ENCODE measurements around the gene GNRH2. TPM values are rescaled to one million over a fixed set of nuclear protein-coding genes. Genes with fewer than 3 reads are reported as not detected.
A peak's percentile ranks its signal among the peaks of the same experiment; 100 is the strongest.

The GNRH2 gene
- polyA plus RNA-seq, 1 donor (not counting 4 experiments of a cell fraction or from before 2014, with no cell fraction given): 0.18 TPM

DNA sequence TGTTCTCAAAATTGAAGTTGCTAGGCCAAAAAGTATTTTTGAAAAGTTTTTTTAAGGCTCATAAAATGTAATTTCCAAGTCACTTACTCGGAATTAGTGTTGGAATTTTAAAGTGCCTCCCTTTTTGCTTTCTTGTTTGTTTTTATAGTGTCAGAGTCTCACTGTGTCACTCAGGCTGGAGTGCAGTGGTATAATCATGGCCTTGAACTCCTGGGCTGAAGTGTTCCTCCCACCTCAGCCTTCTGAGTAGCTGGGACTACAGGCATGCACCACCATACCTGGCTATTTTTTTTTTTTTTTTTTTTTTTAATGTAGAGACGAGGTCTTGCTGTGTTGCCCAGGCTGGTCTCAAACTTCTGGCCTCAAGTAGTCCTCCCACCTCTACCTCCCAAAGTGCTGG is 40.0 kb upstream of the GNRH2 start:
- Histone ChIP-seq H3K9me3 (ENCODE audit: control insufficient read depth, low read depth, low read length) (no peaks in the 10 kb centered on the region), H4K20me1 (ENCODE audit: control insufficient read depth, extremely low read depth, insufficient read depth, low read length) (no peaks in the 10 kb centered on the region), H3K27ac (ENCODE audit: control insufficient read depth, insufficient read depth, low read length) (no peak overlapping the region), H3K4me2 (ENCODE audit: control insufficient read depth, extremely low read depth, insufficient read depth, low read depth, low read length) (no peak overlapping the region), H3K4me1 (ENCODE audit: control insufficient read depth, extremely low read depth, insufficient read depth, low read length) (no peaks in the 10 kb centered on the region), H3K9me1 (ENCODE audit: control insufficient read depth, extremely low read depth, insufficient read depth, low read length) (no peaks in the 10 kb centered on the region), H3K9ac (ENCODE audit: control insufficient read depth, extremely low read depth, insufficient read depth, low read length) (no peak overlapping the region), H3K27me3 (ENCODE audit: control insufficient read depth, extremely low read depth, insufficient read depth, low read length) (no peaks in the 10 kb centered on the region), H3K79me2 (ENCODE audit: control insufficient read depth, insufficient read depth, low read length) (no peaks in the 10 kb centered on the region), H2AFZ (ENCODE audit: control insufficient read depth, low read length) (no peak overlapping the region), H3K4me3 (ENCODE audit: control insufficient read depth in 2 of 3, extremely low read depth in 1 of 3, insufficient read depth in 2 of 3, low read depth in 1 of 3, low read length in 3 of 3) (no peak overlapping the region), H3K36me3 (ENCODE audit: control insufficient read depth in 2 of 2, extremely low read depth in 1 of 2, insufficient read depth in 2 of 2, low read length in 2 of 2) (peaks cover 4 to 8% of the 10 kb centered on the region in 2 experiments)
- TF ChIP-seq, protein P1, sequence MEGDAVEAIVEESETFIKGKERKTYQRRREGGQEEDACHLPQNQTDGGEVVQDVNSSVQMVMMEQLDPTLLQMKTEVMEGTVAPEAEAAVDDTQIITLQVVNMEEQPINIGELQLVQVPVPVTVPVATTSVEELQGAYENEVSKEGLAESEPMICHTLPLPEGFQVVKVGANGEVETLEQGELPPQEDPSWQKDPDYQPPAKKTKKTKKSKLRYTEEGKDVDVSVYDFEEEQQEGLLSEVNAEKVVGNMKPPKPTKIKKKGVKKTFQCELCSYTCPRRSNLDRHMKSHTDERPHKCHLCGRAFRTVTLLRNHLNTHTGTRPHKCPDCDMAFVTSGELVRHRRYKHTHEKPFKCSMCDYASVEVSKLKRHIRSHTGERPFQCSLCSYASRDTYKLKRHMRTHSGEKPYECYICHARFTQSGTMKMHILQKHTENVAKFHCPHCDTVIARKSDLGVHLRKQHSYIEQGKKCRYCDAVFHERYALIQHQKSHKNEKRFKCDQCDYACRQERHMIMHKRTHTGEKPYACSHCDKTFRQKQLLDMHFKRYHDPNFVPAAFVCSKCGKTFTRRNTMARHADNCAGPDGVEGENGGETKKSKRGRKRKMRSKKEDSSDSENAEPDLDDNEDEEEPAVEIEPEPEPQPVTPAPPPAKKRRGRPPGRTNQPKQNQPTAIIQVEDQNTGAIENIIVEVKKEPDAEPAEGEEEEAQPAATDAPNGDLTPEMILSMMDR (optimal IDR thresholded peaks at IDR 0.05 in 1 of 3, IDR thresholded peaks at IDR 0.05 in 1 of 3, conservative IDR thresholded peaks at IDR 0.05 in 1 of 3; ENCODE audit: extremely low read depth in 1 of 3, insufficient read depth in 2 of 3, low read length in 3 of 3): no peak
- TF ChIP-seq EZH2 (IDR thresholded peaks at IDR 0.05; ENCODE audit: low read length): no peak
- FAIRE-seq (no peak), DNase-seq (ENCODE audit: low read depth, low spot score) (no peak)
- dilution Hi-C loops (cut with MboI; ENCODE audit: extremely low pct_ligation_motif_present, low sequenced_read_pairs): no loop called here

DNA sequence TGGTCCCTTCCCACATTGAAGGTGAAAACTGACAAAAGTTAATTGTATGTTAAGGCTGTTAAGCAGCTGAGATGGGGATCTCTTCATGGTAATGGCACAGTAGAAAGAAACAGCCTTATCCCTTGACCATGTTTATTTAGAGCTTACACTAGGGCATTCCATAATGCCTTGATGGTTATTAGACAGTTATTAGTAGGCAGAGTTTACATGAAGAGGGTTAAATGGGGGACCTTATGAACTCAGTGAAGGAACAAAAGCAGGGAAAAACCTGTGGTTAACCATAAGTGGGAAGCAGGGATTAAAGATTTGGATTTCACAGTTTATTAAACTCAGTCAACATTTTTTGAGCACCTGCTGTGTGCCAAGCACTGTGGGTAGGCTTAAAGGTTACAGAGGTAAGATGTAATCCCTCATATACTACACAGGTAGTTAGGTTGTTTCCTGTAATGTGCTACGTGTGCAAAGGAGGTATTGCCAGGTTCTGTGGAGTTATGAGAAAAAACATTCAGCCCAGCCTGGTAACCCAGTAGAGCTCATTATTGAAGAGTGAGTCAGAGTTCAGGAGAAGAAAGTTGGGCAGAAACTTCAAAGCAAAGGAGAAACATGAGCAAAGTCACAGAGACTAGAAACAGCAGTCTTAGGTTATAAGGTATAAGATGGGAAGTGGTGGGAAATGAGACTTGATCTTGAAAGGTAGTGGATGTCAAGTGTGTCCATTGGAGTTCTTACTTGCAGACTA is 32.3 kb upstream of the GNRH2 start:
- peaks cover 7 to 11% of the 10 kb centered on the region in 2 experiments for H3K36me3 ChIP-seq (ENCODE audit: control insufficient read depth in 2 of 2, extremely low read depth in 1 of 2, insufficient read depth in 2 of 2, low read length in 2 of 2)
- no peak overlapping the region for H3K4me2 ChIP-seq (ENCODE audit: control insufficient read depth, extremely low read depth, insufficient read depth, low read depth, low read length)
- dilution Hi-C loops (cut with MboI; ENCODE audit: extremely low pct_ligation_motif_present, low sequenced_read_pairs): no loop called here
- no peaks in the 10 kb centered on the region for H3K9me1 ChIP-seq (ENCODE audit: control insufficient read depth, extremely low read depth, insufficient read depth, low read length)
- H4K20me1 ChIP-seq (ENCODE audit: control insufficient read depth, extremely low read depth, insufficient read depth, low read length): no peaks in the 10 kb centered on the region
- H3K4me3 ChIP-seq (ENCODE audit: control insufficient read depth in 2 of 3, extremely low read depth in 1 of 3, insufficient read depth in 2 of 3, low read depth in 1 of 3, low read length in 3 of 3): no peak overlapping the region
- TF ChIP-seq, protein P1 (optimal IDR thresholded peaks at IDR 0.05 in 1 of 3, IDR thresholded peaks at IDR 0.05 in 1 of 3, conservative IDR thresholded peaks at IDR 0.05 in 1 of 3; ENCODE audit: extremely low read depth in 1 of 3, insufficient read depth in 2 of 3, low read length in 3 of 3): no peak
- TF ChIP-seq EZH2 (IDR thresholded peaks at IDR 0.05; ENCODE audit: low read length): no peak
- FAIRE-seq: peak; percentile 43
- no peak overlapping the region for H3K27ac ChIP-seq (ENCODE audit: control insufficient read depth, insufficient read depth, low read length)
- H3K9ac ChIP-seq (ENCODE audit: control insufficient read depth, extremely low read depth, insufficient read depth, low read length): no peak overlapping the region
- no peaks in the 10 kb centered on the region for H3K4me1 ChIP-seq (ENCODE audit: control insufficient read depth, extremely low read depth, insufficient read depth, low read length)
- H2AFZ ChIP-seq (ENCODE audit: control insufficient read depth, low read length): no peak overlapping the region
- no peak for DNase-seq (ENCODE audit: low read depth, low spot score)
- no peaks in the 10 kb centered on the region for H3K9me3 ChIP-seq (ENCODE audit: control insufficient read depth, low read depth, low read length)
- no peaks in the 10 kb centered on the region for H3K79me2 ChIP-seq (ENCODE audit: control insufficient read depth, insufficient read depth, low read length)
- no peaks in the 10 kb centered on the region for H3K27me3 ChIP-seq (ENCODE audit: control insufficient read depth, extremely low read depth, insufficient read depth, low read length)

Measured in keratinocyte (primary cell).